Measurements from ENCODE around the gene A2M. TPM values are rescaled to one million over a fixed set of nuclear protein-coding genes. Genes with fewer than 3 reads are reported as not detected.

Gene A2M
- total and polyA plus RNA-seq, 2 of the 13 experiments (the other 11 are each of a cell fraction or from before 2014, with no cell fraction given), result 2,807 to 6,551 TPM

GRCh38 chr12:9064201-9064814, 51.4 kb downstream of the A2M start (continued):
- TF ChIP-seq ZNF614 (CRISPR knock-in tag; IDR thresholded peaks at IDR 0.05; ENCODE audit: borderline replicate concordance) (no peak), ISX (CRISPR knock-in tag; conservative IDR thresholded peaks at IDR 0.05) (0 out of 2 replicates have a peak, but pooled peaks have one; percentile 31), ZNF205 (CRISPR knock-in tag; IDR thresholded peaks at IDR 0.05) (no peak), TCF7L2 (IDR thresholded peaks at IDR 0.05; ENCODE audit: low read depth, low read length) (no peak), ZNF317 (CRISPR knock-in tag; IDR thresholded peaks at IDR 0.05) (no peak), MAF1 (CRISPR knock-in tag; IDR thresholded peaks at IDR 0.05; ENCODE audit: borderline replicate concordance) (no peak), ZNF562 (CRISPR knock-in tag; IDR thresholded peaks at IDR 0.05; ENCODE audit: borderline replicate concordance) (no peak), ZKSCAN1 (IDR thresholded peaks at IDR 0.05; ENCODE audit: low read length) (no peak), CCDC6 (CRISPR knock-in tag; IDR thresholded peaks at IDR 0.05) (no peak), ATRX (CRISPR knock-in tag; IDR thresholded peaks at IDR 0.05; ENCODE audit: borderline replicate concordance) (no peak), PCBP1 (IDR thresholded peaks at IDR 0.05; ENCODE audit: borderline replicate concordance, low read depth, low read length) (0 out of 2 replicates have a peak, but pooled peaks have one; percentile 24), ZBTB10 (CRISPR knock-in tag; IDR thresholded peaks at IDR 0.05; ENCODE audit: borderline replicate concordance) (no peak), SNAPC4 (CRISPR knock-in tag; IDR thresholded peaks at IDR 0.05) (peak; percentile 46; the same call in 1 of the 2 replicates)
- TF ChIP-seq, protein P1, sequence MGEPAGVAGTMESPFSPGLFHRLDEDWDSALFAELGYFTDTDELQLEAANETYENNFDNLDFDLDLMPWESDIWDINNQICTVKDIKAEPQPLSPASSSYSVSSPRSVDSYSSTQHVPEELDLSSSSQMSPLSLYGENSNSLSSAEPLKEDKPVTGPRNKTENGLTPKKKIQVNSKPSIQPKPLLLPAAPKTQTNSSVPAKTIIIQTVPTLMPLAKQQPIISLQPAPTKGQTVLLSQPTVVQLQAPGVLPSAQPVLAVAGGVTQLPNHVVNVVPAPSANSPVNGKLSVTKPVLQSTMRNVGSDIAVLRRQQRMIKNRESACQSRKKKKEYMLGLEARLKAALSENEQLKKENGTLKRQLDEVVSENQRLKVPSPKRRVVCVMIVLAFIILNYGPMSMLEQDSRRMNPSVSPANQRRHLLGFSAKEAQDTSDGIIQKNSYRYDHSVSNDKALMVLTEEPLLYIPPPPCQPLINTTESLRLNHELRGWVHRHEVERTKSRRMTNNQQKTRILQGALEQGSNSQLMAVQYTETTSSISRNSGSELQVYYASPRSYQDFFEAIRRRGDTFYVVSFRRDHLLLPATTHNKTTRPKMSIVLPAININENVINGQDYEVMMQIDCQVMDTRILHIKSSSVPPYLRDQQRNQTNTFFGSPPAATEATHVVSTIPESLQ (CRISPR knock-in tag; conservative IDR thresholded peaks at IDR 0.05), result no peak
- TF ChIP-seq, protein P2, sequence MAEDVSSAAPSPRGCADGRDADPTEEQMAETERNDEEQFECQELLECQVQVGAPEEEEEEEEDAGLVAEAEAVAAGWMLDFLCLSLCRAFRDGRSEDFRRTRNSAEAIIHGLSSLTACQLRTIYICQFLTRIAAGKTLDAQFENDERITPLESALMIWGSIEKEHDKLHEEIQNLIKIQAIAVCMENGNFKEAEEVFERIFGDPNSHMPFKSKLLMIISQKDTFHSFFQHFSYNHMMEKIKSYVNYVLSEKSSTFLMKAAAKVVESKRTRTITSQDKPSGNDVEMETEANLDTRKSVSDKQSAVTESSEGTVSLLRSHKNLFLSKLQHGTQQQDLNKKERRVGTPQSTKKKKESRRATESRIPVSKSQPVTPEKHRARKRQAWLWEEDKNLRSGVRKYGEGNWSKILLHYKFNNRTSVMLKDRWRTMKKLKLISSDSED (CRISPR knock-in tag; IDR thresholded peaks at IDR 0.05), result no peak

Measured in HepG2 (cell line).